VCaP (cell line): ENCODE measurements around the gene SYN1.

Source experiments
- H3K27ac ChIP-seq: fragments of 450-650 bp; 2 replicates; pipeline ENCODE4 v1.5.1; 2017
- TF ChIP-seq, protein P1 (sequence below): fragments of 450-650 bp; conservative IDR thresholded peaks from 2 replicates; pipeline ENCODE4 v1.5.1; 2017; ENCODE audit warnings: mild to moderate bottlenecking, moderate library complexity

The SYN1 gene

DNA sequence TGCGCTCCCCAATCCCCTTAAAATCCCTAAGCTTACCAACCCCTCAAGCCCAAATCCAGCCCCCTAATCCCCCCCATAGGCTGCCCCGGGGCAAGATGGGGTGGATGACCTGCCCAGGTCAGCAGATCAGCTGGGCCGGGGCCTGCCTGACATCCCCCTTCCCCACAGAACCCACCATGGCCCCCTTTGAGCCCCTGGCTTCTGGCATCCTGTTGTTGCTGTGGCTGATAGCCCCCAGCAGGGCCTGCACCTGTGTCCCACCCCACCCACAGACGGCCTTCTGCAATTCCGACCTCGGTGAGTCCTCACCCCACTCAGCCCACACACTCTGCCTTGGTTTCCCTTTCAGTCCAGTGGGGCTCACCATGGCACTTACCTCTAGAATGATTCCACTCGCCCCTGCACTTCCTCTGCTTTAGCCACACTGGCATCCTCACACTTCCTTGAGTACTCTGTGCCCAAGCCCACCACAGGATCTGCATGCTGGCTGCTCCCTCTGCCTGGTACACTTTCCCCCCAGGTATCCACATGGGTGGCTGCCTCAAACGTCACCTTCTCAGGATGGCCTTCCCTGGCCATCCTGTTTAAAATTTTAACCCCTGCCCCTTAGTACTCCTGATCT is 36.3 kb downstream of the SYN1 start:
- H3K27ac ChIP-seq: no peak overlapping the region
- TF ChIP-seq, protein P1, sequence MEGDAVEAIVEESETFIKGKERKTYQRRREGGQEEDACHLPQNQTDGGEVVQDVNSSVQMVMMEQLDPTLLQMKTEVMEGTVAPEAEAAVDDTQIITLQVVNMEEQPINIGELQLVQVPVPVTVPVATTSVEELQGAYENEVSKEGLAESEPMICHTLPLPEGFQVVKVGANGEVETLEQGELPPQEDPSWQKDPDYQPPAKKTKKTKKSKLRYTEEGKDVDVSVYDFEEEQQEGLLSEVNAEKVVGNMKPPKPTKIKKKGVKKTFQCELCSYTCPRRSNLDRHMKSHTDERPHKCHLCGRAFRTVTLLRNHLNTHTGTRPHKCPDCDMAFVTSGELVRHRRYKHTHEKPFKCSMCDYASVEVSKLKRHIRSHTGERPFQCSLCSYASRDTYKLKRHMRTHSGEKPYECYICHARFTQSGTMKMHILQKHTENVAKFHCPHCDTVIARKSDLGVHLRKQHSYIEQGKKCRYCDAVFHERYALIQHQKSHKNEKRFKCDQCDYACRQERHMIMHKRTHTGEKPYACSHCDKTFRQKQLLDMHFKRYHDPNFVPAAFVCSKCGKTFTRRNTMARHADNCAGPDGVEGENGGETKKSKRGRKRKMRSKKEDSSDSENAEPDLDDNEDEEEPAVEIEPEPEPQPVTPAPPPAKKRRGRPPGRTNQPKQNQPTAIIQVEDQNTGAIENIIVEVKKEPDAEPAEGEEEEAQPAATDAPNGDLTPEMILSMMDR: no peak

- H3K27ac ChIP-seq: no peak within 1 kb of the TSS
- TF ChIP-seq, protein P1: no peak
These were observed 37.7 kb downstream of the SYN1 start, which contains the start of gene TIMP1 for GRCh38 chrX:47581731-47582647. TSS of gene TIMP1 (plus strand) at chrX:47582436. CDS start at chrX:47583416, 980 bp downstream.

- TF ChIP-seq, protein P1: no peak
- no peak overlapping the region for H3K27ac ChIP-seq
These were observed 40.1 kb downstream of the SYN1 start for GRCh38 chrX:47579537-47579936.

DNA sequence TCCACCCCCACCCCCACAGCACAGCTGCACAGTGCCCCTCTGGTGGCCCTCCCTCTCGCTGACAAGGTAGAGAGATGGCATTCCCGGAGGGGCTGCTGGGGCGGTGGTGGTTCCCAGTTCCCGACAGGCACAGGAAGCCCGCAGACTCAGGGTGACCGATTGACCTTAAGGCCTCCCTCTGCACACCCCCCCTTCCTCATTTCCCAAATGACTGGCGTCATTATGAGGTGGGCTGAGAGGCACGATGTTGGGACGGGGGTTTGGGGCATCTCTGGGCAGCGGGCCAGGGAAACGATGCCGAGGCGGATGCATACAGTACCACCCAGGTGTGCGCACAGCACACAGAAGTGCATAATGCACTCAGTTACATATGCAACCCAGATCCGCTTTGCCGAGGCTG is 41.0 kb downstream of the SYN1 start:
- TF ChIP-seq, protein P1: no peak

GRCh38 chrX:47577901-47578300 is 41.8 kb downstream of the SYN1 start:
- TF ChIP-seq, protein P1: no peak
- no peak overlapping the region for H3K27ac ChIP-seq

More for the DNA sequence above, 41.0 kb downstream of the SYN1 start:
- H3K27ac ChIP-seq: no peak overlapping the region

- TF ChIP-seq, protein P1: no peak
- H3K27ac ChIP-seq: no peak overlapping the region
These were observed 42.2 kb downstream of the SYN1 start for GRCh38 chrX:47577424-47577823.

GRCh38 chrX:47576021-47576898 is 43.4 kb downstream of the SYN1 start:
- TF ChIP-seq, protein P1: no peak
- H3K27ac ChIP-seq: no peak overlapping the region
